Activated CD4-positive, alpha-beta T cell treated with anti-CD3 and anti-CD28 coated beads, Interleukin-2, amount 50 U/mL, for 4 hours (primary cell): ENCODE data around the gene TXNL1.
"Not testable (repeated sequence)": the region's sequence is repeated elsewhere in the genome, so short reads cannot be mapped to it uniquely, and the experiment has no call there.

Experiments
- DNase-seq, 2 experiments: peaks; one replicate each; pipeline ENCODE4 v3.0.0-alpha.2; 2020

TXNL1 gene

DNA sequence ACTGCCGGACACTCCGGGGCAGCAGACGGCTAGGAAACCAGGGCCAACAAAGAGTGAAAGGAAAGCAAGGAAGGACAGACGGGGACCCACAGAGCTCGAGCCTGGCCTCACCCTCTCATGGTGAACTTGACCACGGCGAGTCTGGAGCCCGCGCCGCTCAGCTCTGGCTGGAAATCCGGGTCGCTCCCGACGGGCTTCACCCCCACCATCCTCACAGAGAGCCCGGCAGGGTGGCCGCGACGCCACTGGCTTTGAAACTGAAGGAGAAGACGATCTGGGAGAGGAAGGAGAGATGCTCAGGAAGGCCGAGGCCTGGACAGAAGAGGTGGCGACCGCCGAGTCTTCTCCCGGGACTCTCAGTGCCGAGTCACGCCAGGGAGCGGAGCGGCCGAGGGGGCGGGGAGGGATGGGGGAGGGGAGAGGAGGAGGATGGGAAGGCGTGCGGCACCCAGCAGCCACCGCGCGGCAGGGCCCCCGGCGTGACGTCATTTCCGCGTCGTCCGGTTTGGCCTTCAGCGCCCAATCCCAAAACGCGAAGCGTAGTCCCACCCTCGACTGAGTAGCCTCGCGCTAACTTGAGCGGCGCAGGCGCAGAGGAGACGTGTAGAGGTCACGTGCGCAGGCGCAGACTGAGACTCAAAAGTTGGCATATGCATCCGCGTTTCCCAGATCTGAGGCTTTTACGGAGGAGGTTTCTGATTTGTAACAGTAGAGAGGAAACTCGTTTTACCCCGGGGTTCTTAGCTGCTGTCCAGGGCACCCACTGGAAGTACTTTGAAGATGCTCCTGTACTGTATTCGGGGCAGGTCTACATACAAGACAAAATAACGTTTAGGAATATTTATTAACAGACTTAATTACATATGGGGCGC, at the start of gene TXNL1:
Gene TXNL1, minus strand, starts transcription at position 361 of the 872 bp plus-strand sequence. Its CDS starts 152 bp downstream, at position 209.
- peak; percentile 99 to 100 for DNase-seq

DNA sequence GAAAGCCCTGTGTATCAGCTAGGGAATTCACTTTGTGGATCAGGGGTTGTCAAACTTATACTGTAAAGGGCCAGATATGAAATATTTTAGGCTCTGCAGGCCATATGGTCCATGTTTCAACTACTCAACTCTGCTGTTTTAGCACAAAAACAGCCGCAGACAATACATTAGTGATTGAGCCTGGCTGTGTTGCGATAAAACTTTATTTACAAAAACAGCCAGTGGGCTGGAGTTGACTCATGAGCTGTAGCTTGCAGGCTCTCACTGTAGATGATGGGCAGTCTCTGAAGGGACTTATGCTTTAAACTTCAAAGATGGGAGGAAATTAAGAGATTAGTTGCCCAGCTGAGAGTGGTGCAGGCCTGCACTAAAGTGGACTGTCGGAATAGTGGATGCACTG, 45.9 kb upstream of the TXNL1 start:
- no peak for DNase-seq

- DNase-seq: no peak
Observed at GRCh38 chr18:56678836-56679565, 40.6 kb upstream of the TXNL1 start.

- DNase-seq: no peak
Observed at GRCh38 chr18:56676639-56677038, 38.2 kb upstream of the TXNL1 start.

GRCh38 chr18:56672981-56673380, 34.6 kb upstream of the TXNL1 start:
- DNase-seq: no peak

DNA sequence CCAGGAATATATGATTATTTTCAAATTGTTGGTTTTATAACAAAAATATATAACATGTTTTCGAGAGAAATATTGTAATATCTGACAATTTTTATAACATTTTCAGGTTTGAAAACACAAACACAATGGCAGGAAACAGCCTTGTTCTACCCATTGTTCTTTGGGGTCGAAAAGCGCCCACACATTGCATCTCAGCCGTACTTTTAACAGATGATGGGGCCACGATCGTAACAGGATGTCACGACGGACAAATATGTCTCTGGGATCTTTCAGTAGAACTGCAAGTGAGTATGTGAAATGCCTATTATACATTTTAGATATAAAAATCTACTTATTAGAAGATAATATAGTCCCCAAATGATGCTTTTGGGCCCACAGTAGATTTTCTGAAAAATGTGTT, 34.0 kb upstream of the TXNL1 start:
- DNase-seq: no peak

GRCh38 chr18:56662902-56663301, 24.5 kb upstream of the TXNL1 start:
- DNase-seq: no peak

DNA sequence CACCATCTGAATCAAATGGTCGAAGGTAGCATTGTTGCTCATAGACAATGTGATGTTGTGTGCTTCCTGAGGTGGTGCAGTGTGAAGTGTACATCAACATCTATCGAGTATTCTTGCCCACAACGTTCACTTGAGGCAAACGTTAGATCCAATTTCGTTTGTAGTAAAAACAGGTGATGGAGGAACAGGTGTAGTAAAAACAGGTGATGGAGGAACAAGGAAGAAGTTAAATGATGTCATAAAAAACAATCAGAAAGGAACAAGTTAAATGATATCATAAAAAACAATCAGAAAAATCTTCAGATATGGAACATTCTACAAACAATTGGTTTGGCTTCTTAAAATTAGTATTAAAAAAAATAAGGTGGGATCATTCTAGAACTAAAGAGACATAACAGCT, 24.1 kb upstream of the TXNL1 start:
- DNase-seq: no peak

- no peak for DNase-seq
Observed at GRCh38 chr18:56662063-56662408, 23.6 kb upstream of the TXNL1 start.

GRCh38 chr18:56661360-56662062, 23.1 kb upstream of the TXNL1 start:
- no peak for DNase-seq

- DNase-seq: no peak
Observed at GRCh38 chr18:56660655-56661054, 22.3 kb upstream of the TXNL1 start.

DNA sequence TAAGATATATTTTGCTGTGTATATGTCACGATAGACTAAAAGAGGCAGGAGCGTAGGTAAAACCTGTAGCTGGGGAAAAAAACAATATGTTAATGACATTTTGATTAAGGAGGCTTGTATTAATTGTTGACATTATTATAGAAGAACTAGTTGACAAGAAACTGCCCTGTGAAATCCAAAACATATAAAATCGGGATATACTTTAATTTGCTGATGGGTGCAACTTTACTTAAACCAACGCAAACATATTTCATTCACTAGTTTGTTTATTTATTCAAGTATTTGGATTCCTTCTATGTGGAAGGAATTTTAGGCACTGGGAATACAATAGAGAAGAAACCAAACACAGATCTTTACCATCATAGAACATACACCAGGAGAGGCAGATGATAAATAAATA, 20.7 kb upstream of the TXNL1 start:
- DNase-seq: no peak

- DNase-seq: no peak
Observed at GRCh38 chr18:56658261-56658660, 19.9 kb upstream of the TXNL1 start.

- not testable (repeated sequence) for DNase-seq
Observed at GRCh38 chr18:56654280-56654679, 15.9 kb upstream of the TXNL1 start.

GRCh38 chr18:56652802-56653201, 14.4 kb upstream of the TXNL1 start:
- no peak for DNase-seq

DNA sequence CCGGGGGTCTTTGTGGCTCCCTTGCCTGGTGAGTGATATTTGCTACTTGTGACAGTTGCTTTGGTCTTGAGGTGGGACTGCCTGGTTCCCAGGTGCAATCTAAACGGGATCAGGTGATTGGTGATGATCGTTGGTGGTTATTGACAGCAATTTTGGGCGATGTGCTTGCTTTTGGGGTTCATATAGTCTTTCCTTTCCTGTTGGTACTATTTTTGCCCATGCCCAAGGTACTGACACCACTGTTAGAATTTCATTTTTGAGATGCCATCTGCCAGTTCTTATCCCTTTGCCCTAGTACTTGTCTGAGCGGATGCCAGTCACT, 13.3 kb upstream of the TXNL1 start:
- DNase-seq: no peak

GRCh38 chr18:56650944-56651770, 12.8 kb upstream of the TXNL1 start, which contains the start of gene WDR7:
TSS of gene WDR7 (plus strand) at chr18:56651359. CDS start at chr18:56672516, 21,157 bp downstream.
- peak; percentile 96 to 97 for DNase-seq

DNA sequence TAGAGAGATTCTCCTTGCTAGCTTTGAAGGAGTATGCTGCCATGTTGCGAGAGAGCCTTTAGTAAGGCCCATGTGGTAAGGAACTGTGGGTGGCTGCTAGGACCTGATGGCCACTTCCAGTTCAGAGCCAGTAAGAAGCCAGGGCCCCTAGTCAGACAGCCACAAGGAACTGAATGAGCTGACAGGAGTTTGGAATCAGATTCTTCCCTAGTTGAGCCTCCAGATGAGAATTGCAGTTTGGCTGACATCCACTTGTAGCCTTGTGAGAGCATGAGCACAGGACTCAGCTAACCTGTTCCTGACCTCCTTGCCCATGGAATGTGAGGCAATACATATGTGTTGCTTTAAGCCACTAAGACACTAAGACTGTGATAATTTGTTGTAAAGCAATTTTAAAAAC, 11.6 kb upstream of the TXNL1 start:
- no peak for DNase-seq

GRCh38 chr18:56647951-56648893, 9.8 kb upstream of the TXNL1 start:
- no peak for DNase-seq

DNA sequence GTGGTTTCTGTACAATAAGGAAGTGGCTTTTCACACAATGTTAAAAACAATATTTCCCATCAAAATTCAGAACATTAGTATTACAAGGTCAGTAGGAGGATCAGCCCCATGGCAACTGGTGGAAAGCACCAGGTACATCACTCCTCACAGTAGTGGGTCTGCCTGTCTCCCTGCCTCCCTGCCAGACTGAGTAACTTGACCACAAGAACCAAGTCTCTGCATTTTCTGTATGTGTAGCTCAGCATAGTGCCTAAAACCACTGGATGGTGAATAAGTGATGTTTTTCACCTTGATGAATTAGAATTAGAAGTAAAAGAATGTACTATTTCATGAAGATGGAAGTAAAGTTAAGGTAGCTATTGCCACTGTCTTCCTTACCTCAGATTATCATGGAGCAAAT, 8.7 kb upstream of the TXNL1 start:
- no peak for DNase-seq

DNA sequence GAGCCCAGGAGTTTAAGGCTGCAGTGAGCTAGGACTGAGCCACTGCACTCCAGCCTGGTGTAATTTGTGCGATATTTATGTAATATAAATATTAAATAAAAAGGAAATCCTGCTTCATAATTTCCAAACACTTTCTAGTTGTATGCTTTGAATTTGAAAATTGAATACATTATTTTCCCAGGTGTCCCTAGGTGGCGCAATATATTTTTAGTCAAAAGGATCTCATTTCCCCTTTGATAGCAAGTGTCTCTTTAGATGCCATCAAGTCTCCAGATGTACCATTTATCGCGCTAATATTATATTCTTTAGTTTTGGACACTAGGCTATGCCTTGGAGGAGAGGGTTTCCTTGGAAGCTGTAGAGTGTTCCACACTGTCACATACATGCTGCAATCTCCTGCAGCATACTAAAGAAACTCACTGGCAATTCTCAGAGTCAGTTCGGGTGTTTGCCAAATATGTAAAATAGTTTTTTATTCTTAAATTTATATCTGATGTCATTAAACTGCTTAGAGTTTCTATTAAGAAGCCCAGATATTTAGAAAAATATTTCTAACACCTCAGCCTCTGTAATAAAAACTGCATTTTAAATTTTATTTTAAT, 7.1 kb upstream of the TXNL1 start:
- no peak for DNase-seq
